Lower leg skin (tissue), 3 donors: Measurements from ENCODE around the gene ASPG.

Source experiments
- POLR2A ChIP-seq, 2 donors: fragments of 450-650 bp; IDR thresholded peaks; one replicate each; pipeline ENCODE4 v1.6.1; 2016 to 2017; ENCODE audit warnings: antibody characterized with exemption in 2 of 2, mild to moderate bottlenecking in 1 of 2, moderate library complexity in 1 of 2
- TF ChIP-seq, protein P1 (sequence below), 3 donors: fragments of 450-650 bp; IDR thresholded peaks; one replicate each; pipeline ENCODE4 v1.5.1; 2016; ENCODE audit warnings: antibody characterized with exemption in 3 of 3, mild to moderate bottlenecking in 3 of 3, moderate library complexity in 2 of 3

- TF ChIP-seq, protein P1, sequence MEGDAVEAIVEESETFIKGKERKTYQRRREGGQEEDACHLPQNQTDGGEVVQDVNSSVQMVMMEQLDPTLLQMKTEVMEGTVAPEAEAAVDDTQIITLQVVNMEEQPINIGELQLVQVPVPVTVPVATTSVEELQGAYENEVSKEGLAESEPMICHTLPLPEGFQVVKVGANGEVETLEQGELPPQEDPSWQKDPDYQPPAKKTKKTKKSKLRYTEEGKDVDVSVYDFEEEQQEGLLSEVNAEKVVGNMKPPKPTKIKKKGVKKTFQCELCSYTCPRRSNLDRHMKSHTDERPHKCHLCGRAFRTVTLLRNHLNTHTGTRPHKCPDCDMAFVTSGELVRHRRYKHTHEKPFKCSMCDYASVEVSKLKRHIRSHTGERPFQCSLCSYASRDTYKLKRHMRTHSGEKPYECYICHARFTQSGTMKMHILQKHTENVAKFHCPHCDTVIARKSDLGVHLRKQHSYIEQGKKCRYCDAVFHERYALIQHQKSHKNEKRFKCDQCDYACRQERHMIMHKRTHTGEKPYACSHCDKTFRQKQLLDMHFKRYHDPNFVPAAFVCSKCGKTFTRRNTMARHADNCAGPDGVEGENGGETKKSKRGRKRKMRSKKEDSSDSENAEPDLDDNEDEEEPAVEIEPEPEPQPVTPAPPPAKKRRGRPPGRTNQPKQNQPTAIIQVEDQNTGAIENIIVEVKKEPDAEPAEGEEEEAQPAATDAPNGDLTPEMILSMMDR (IDR thresholded peaks at IDR 0.05): no peak
- TF ChIP-seq POLR2A (IDR thresholded peaks at IDR 0.05): no peak
Observed at GRCh38 chr14:104066719-104067295, 18.7 kb upstream of the ASPG start.
